Activated CD4-positive, alpha-beta memory T cell treated with anti-CD3 and anti-CD28 coated beads, Interleukin-2, amount 10 ng/mL, durations not matched to agents 7 days and 5 days (primary cell): ENCODE data around the gene EML5. TPM values are rescaled to one million over a fixed set of nuclear protein-coding genes. Genes with fewer than 3 reads are reported as not detected.
A peak's percentile ranks its signal among the peaks of the same experiment; 100 is the strongest.
"Not testable (repeated sequence)": the region's sequence is repeated elsewhere in the genome, so short reads cannot be mapped to it uniquely, and the experiment has no call there.

Source experiments
- CTCF ChIA-PET: fragments of 350-600 bp; sonication (Branson Sonifier 250); formaldehyde crosslinking; loops from one replicate; lab custom pipeline; 2021; ENCODE audit warnings: antibody characterized with exemption, inconsistent platforms; lab: Charles Lee
- POLR2A ChIA-PET: fragments of 350-600 bp; sonication (Branson Sonifier 250); formaldehyde crosslinking; loops from one replicate; lab custom pipeline; 2021; ENCODE audit warnings: antibody characterized with exemption; lab: Charles Lee
- DNase-seq: peaks from one replicate; pipeline ENCODE4 v3.0.0-alpha.2; 2020
- H3K27ac Mint-ChIP-seq: one replicate; pipeline ENCODE4 v1.8.0; 2021; ENCODE audit warnings: mild to moderate bottlenecking, mixed read lengths
- H3K27me3 Mint-ChIP-seq: one replicate; pipeline ENCODE4 v1.8.0; 2021; ENCODE audit warnings: mixed read lengths
- H3K36me3 Mint-ChIP-seq: one replicate; pipeline ENCODE4 v1.8.0; 2021; ENCODE audit warnings: low read depth, mixed read lengths
- H3K4me1 Mint-ChIP-seq: one replicate; pipeline ENCODE4 v1.8.0; 2021; ENCODE audit warnings: mixed read lengths
- H3K4me3 Mint-ChIP-seq: one replicate; pipeline ENCODE4 v1.8.0; 2021; ENCODE audit warnings: mild to moderate bottlenecking, mixed read lengths
- H3K9me3 Mint-ChIP-seq: one replicate; pipeline ENCODE4 v1.8.0; 2021; ENCODE audit warnings: mixed read lengths
- total RNA-seq, 2 experiments: library from RNA; stranded (reverse); gene quantifications; one replicate each; pipeline ENCODE4 v1.2.3, GENCODE V29; 2021

Gene EML5
- total RNA-seq, 2 experiments from 2014 or later, result 2.4 to 2.9 TPM

DNA sequence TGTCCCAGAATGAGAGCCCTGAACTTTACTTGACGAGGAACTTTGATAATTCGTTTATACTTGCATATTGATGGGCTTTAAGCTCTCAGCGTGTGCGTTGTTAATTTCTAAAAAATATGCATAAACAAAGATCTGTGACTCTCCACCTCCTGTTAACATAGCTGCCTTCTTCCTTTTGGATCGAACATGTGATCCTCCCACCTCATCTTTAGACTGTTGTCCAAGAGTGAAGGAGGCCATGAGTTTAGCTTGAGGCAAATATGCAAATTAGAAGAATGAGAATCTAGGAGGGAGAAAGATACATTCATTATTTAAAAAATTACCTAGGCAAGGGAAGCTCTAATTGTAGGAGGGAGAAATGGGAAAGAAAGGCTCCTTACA is 32.3 kb upstream of the EML5 start:
- H3K4me1 Mint-ChIP-seq, result peaks cover 14% of the 10 kb centered on the region
- H3K4me3 Mint-ChIP-seq, result peak overlapping the region; percentile 83
- ChIA-PET POLR2A (interaction anchor here (1.2 to 2.5 kb wide), 2 partner anchors 14 to 32 kb away, joined by 3 to 20 read pairs; partner anchors contain the start of gene EML5), CTCF (interaction anchor here (0.9 to 1.5 kb wide), 7 partner anchors 11 to 264 kb away, joined by 3 to 9 read pairs (median 3); partner anchors contain the start of gene EML5)
- H3K36me3 Mint-ChIP-seq, result no peaks in the 10 kb centered on the region
- DNase-seq, result no peak
- no peak overlapping the region for H3K27ac Mint-ChIP-seq
- no peaks in the 10 kb centered on the region for H3K27me3 Mint-ChIP-seq
- no peaks in the 10 kb centered on the region for H3K9me3 Mint-ChIP-seq

DNA sequence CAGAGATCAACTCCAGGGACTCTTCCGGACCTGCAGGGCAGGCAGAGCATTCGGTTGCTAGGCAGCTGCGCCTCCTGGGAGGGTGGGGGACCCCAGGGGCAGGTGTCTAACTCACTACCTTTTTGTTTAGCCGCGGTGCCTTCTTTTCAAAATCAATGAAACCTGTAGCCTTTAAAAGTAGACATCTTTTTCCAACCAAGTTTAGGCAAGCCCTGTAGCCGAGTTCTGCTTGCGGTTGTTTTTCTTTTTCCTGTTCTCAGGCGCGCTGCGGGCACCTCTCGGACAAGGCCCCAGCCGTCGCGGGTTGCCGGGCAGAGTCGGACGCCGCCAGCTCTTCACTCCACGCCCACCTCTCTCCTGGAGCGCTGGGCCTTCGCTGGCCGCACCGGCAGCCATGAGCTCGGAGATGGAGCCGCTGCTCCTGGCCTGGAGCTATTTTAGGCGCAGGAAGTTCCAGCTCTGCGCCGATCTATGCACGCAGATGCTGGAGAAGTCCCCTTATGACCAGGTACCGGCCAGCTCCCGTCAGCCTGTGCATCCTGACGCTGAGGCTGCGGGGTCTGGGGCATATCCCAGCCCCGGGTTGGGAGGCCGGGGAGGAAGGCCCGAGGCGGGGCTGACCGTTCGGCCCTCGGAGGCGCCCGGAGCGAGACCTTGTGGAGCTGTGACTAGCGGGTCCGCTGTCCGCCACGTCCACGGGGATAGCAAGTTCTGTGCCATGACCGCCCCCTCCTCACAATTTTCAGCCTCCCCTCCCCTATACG is 31.7 kb upstream of the EML5 start, which contains the start of gene TTC8:
Gene TTC8, plus strand, starts transcription at position 338 of the 764 bp plus-strand sequence. Its CDS starts 57 bp downstream, at position 395.
- Mint-ChIP-seq H3K36me3 (no peaks in the 10 kb centered on the region), H3K27me3 (peaks cover 4% of the 10 kb centered on the region), H3K27ac (peak within 1 kb of the TSS; percentile 89), H3K4me3 (peak within 1 kb of the TSS; percentile 83), H3K4me1 (peaks cover 14% of the 10 kb centered on the region), H3K9me3 (no peaks in the 10 kb centered on the region)
- POLR2A ChIA-PET, result interaction anchor here (1.0 to 2.5 kb wide), 4 partner anchors 14 to 264 kb away, joined by 3 to 20 read pairs (median 3); partner anchors contain the start of gene EML5
- CTCF ChIA-PET, result interaction anchor here (0.9 to 1.5 kb wide), 7 partner anchors 10 to 263 kb away, joined by 3 to 9 read pairs (median 3); partner anchors contain the start of gene EML5
- DNase-seq, result peak; percentile 86

DNA sequence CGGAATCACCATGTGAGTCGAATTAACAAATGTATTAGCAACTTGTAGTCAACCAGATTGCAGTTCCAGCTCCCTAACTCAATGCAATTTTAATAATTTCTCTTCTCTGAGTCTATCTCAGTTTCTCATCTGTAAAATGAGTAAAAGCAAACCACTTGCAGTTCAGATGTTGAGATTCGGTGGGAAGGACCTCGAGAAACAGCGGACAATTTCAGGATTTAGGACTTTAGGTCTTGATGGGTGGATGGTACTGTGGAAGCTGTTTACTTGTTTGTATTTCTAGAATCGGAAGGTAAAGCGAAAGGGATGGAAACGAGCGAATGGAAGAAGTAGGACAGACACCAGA is 31.2 kb upstream of the EML5 start:
- peak overlapping the region; percentile 89 for H3K27ac Mint-ChIP-seq
- peaks cover 14% of the 10 kb centered on the region for H3K4me1 Mint-ChIP-seq
- POLR2A ChIA-PET, result interaction anchor here (1.0 to 2.5 kb wide), 3 partner anchors 31 to 263 kb away, joined by 3 to 20 read pairs (median 3); partner anchors contain the start of gene EML5
- no peak for DNase-seq
- H3K4me3 Mint-ChIP-seq, result peak overlapping the region; percentile 83
- H3K9me3 Mint-ChIP-seq, result no peaks in the 10 kb centered on the region
- no peaks in the 10 kb centered on the region for H3K36me3 Mint-ChIP-seq
- CTCF ChIA-PET, result interaction anchor here (1.2 to 1.5 kb wide), 3 partner anchors 10 to 263 kb away, joined by 3 to 9 read pairs (median 3); partner anchors contain the start of gene EML5
- peaks cover 8% of the 10 kb centered on the region for H3K27me3 Mint-ChIP-seq

DNA sequence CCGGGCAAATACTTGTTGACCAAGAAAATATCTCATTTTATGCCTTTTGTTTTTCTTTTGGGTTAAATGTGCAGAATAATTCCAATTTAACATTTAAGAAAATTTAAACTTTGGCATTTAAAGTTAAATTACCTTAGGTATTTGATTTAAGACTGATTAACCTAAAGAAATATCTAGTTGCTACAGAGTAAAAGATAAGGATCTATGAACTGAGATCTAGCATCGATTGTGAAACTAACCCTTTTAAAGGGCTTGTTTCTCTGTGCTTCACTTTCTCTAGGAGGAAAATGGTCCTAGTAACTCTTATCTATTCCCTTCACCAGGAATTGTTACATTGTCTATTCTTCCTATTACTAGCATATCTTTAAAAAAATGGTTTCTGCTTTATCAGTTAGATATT is 29.1 kb upstream of the EML5 start:
- Mint-ChIP-seq H3K4me1 (peaks cover 14% of the 10 kb centered on the region), H3K9me3 (no peaks in the 10 kb centered on the region), H3K36me3 (no peaks in the 10 kb centered on the region), H3K4me3 (no peak overlapping the region), H3K27ac (no peak overlapping the region), H3K27me3 (peaks cover 18% of the 10 kb centered on the region)
- DNase-seq, result no peak
- POLR2A ChIA-PET, result no interaction called here
- CTCF ChIA-PET, result no interaction called here

DNA sequence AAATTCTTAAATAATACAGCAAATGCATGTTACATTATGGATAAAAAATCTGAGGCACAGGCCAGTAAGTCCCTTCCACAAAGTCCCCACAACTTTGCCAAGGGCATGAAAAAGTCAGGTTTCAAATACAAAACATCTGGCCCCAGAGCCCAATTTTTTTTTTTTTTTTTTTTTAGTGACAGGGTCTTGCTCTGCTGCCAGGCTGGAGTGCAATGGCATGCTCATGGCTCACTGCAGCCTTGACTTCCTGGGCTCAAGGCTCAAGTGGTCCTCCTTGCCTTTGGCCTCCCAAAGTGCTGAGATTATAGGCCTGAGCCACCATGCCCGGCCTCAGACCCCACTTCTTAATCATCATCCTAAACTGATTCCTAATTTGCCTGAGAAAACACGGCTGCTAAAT is 28.6 kb upstream of the EML5 start:
- ChIA-PET POLR2A (no interaction called here), CTCF (no interaction called here)
- Mint-ChIP-seq H3K27ac (no peak overlapping the region), H3K4me3 (no peak overlapping the region), H3K9me3 (no peaks in the 10 kb centered on the region), H3K4me1 (peaks cover 14% of the 10 kb centered on the region), H3K27me3 (peaks cover 18% of the 10 kb centered on the region), H3K36me3 (no peaks in the 10 kb centered on the region)
- no peak for DNase-seq

DNA sequence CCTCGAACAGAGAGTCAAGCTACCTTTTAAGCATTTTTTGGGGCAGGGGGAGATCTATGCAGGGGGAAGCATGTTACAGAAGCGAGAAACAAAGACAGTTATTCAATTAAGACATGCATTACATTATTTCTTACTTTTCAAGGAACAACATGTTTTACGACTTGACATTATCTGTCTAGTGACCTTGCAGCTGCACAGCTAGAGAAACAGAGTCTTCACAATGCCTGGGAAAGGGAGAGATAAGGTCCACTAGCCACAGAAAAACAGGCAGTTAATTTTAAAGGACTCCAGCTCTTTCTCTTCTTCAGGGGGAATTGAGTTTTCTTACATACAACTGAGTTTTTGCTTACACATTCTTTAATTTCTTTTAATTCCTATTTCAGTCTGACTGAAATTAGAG is 26.9 kb upstream of the EML5 start:
- H3K4me1 Mint-ChIP-seq, DNase-seq, H3K27ac Mint-ChIP-seq, H3K9me3 Mint-ChIP-seq, CTCF ChIA-PET, H3K36me3 Mint-ChIP-seq, POLR2A ChIA-PET, H3K4me3 Mint-ChIP-seq: not testable (repeated sequence)
- H3K27me3 Mint-ChIP-seq, result peaks cover 20% of the 10 kb centered on the region

DNA sequence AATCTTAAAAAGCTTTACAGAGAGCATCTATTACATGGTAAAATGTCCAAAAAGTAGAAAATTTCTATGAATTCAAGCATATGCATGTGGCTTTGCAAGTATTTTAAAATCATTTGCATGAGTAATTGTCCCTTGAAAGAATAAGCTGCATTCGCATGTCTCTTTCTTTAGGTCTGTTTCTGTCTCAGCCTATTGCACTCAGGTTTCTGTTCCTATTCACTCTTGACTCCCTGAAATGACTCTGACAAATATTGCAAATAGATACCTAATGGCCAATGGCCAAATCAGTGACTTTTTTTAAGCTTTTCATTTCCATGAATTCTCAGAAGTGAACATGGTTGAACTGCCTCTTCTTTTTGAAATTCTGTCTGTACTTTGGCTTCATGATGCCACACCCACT is 25.3 kb upstream of the EML5 start:
- Mint-ChIP-seq H3K27me3 (peaks cover 20% of the 10 kb centered on the region), H3K27ac (no peak overlapping the region), H3K4me1 (no peaks in the 10 kb centered on the region), H3K4me3 (no peak overlapping the region), H3K36me3 (no peaks in the 10 kb centered on the region), H3K9me3 (no peaks in the 10 kb centered on the region)
- DNase-seq, result no peak
- POLR2A ChIA-PET, result no interaction called here
- CTCF ChIA-PET, result no interaction called here

DNA sequence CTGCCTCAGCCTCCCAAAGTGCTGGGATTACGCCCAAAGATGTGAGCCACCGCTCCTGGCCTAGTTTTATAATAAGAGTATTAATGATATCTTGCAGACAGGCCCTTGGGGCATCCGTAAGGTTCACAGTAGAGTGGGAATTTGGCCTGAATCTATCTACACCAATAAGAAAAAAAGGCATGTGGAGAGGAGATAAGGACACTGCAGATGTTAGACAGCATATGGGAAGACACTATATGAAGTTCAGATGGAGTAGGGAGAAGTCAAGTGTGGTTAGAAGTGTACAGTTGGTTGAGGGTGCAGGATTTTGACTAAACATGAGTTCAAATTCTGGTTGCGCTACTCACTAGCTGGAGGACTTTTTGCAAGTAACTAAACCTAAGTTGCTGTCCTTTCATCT is 23.2 kb upstream of the EML5 start:
- no peak for DNase-seq
- ChIA-PET POLR2A (no interaction called here), CTCF (no interaction called here)
- Mint-ChIP-seq H3K9me3 (no peaks in the 10 kb centered on the region), H3K27ac (no peak overlapping the region), H3K4me1 (no peaks in the 10 kb centered on the region), H3K36me3 (no peaks in the 10 kb centered on the region), H3K27me3 (peaks cover 25% of the 10 kb centered on the region), H3K4me3 (no peak overlapping the region)

DNA sequence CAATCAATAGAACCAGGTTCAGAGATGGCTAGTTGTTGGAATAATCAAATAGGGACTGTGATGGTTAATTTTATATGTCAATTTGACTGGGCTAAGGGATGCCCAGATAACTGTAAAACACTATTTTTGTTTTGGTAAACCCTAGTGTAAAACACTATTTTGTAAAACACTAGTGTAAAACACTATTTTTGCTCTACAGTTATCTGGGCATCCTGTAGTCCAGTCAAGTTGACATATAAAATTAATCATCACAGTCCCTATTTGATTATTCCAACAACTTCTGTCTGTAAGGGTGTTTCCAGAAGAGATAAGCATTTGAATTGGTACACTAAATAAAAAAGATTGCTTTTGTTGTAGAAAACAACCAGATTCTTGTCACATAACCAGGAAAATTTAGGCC is 15.6 kb upstream of the EML5 start:
- no peaks in the 10 kb centered on the region for H3K36me3 Mint-ChIP-seq
- no peak overlapping the region for H3K4me3 Mint-ChIP-seq
- DNase-seq, result no peak
- no peaks in the 10 kb centered on the region for H3K4me1 Mint-ChIP-seq
- peaks cover 22% of the 10 kb centered on the region for H3K27me3 Mint-ChIP-seq
- H3K27ac Mint-ChIP-seq, result no peak overlapping the region
- H3K9me3 Mint-ChIP-seq, result no peaks in the 10 kb centered on the region
- ChIA-PET CTCF (no interaction called here), POLR2A (no interaction called here)

DNA sequence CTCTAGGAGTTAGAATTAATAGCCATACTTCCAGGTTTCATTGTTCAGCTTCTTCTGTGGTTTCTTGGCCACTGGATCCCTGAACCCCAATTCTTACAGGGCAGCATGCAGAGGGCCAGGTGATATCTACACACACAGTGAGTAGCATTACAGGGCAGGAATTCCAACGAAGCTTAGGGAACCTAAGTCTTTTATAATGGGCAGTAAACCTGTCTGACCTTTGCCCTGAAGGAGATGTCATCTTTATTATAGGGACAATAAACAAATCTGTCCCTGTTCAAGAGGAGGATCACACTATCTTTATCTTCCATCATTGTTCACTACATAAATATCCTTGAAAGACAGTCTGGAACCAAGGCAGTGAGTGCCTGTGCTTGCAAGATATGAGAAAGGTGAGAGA is 11.7 kb upstream of the EML5 start:
- Mint-ChIP-seq H3K4me1 (no peaks in the 10 kb centered on the region), H3K4me3 (no peak overlapping the region), H3K27me3 (peaks cover 13% of the 10 kb centered on the region), H3K36me3 (no peaks in the 10 kb centered on the region), H3K9me3 (no peaks in the 10 kb centered on the region), H3K27ac (no peak overlapping the region)
- no peak for DNase-seq
- ChIA-PET CTCF (no interaction called here), POLR2A (no interaction called here)

DNA sequence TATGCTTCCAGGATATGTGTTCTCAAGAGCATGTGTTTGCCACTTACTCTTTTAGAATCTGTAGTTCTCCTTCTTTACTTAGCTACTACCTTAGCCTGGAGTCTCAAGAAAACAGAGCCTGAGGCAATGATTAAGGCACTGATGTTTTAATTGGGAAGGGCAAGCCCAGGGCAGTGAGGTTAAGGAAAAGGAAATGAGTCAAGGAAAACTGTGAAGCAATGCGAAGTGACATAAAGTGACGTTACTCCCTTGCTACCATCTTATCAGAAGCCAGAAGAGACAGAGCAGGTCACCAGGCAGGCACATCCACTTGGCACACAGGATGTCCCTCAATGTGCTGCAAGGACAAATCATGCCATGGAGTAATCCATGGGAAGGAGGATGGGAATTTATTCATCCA is 11.3 kb upstream of the EML5 start:
- Mint-ChIP-seq H3K4me3 (no peak overlapping the region), H3K9me3 (no peaks in the 10 kb centered on the region), H3K4me1 (no peaks in the 10 kb centered on the region), H3K36me3 (no peaks in the 10 kb centered on the region), H3K27me3 (peaks cover 14% of the 10 kb centered on the region), H3K27ac (no peak overlapping the region)
- ChIA-PET POLR2A (no interaction called here), CTCF (no interaction called here)
- DNase-seq, result no peak

DNA sequence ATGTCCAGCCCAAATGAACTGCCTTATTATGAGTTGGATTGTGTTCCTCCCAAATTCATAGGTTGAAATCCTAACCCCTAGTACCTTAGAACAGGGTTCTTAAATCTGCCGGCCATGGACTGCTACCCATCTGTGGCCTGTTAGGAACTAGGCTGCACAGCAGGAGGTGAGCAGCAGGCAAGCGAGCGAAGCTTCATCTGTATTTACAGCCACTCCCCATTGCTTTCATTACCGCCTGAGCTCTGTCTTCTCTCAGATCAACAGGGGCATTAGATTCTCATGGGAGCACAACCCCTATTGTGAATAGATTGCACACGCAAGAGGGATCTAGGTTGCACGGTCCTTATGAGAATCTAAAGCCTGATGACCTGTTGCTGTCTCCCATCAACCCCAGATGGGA is 9.8 kb upstream of the EML5 start:
- H3K4me1 Mint-ChIP-seq, result no peaks in the 10 kb centered on the region
- no peak for DNase-seq
- ChIA-PET CTCF (no interaction called here), POLR2A (no interaction called here)
- no peak overlapping the region for H3K4me3 Mint-ChIP-seq
- no peaks in the 10 kb centered on the region for H3K36me3 Mint-ChIP-seq
- H3K27ac Mint-ChIP-seq, result no peak overlapping the region
- H3K9me3 Mint-ChIP-seq, result no peaks in the 10 kb centered on the region
- peaks cover 16% of the 10 kb centered on the region for H3K27me3 Mint-ChIP-seq

DNA sequence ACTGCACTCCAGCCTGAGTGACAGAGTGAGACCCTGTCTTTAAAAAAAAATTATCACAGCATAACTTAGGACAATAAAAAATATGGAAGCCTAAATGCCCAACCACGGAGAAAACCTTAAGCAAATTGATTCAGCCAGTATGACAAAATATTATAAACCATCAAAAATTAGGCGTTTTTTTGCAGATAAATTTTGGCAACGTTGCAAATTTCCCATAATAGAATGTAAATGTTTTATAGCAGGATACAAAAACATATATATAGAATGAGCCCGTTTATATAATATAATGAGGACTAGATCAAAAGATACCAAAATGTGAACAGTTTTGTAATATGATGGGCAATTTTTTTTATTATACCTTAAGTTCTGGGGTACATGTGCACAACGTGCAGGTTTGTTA is 6.8 kb upstream of the EML5 start:
- no peak for DNase-seq

DNA sequence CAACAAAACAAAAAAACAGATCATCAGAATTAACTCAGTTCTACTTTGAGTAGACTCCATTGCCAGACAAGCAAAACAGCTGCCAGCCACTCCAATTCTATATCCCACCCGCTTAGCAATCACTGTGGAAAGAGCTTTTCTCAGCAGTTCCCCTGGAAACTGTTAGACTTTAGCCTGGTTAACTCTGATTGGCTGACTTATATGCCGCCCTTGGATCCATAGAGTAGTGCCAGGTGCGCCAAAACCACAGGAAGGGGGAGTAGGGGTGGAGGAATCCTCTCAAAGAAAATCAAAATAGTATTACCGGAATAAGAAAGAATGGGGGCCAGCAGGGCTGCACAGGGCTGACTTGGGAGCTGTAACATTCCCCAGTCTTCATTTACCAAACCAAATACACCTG is 5.4 kb upstream of the EML5 start:
- CTCF ChIA-PET, result no interaction called here
- no peak overlapping the region for H3K4me3 Mint-ChIP-seq
- POLR2A ChIA-PET, result no interaction called here
- DNase-seq, result no peak
- H3K27me3 Mint-ChIP-seq, result peaks cover 9% of the 10 kb centered on the region
- H3K4me1 Mint-ChIP-seq, result no peaks in the 10 kb centered on the region
- H3K36me3 Mint-ChIP-seq, result no peaks in the 10 kb centered on the region
- no peak overlapping the region for H3K27ac Mint-ChIP-seq
- no peaks in the 10 kb centered on the region for H3K9me3 Mint-ChIP-seq

More for the DNA sequence above, 6.8 kb upstream of the EML5 start:
- Mint-ChIP-seq H3K4me1 (no peaks in the 10 kb centered on the region), H3K9me3 (no peaks in the 10 kb centered on the region), H3K27ac (no peak overlapping the region), H3K4me3 (no peak overlapping the region), H3K36me3 (no peaks in the 10 kb centered on the region), H3K27me3 (peaks cover 11% of the 10 kb centered on the region)
- ChIA-PET POLR2A (no interaction called here), CTCF (no interaction called here)
